NCI-H146 (cell line): ENCODE results near the gene NUMA1.

Experiments used
- DNase-seq: peaks from one replicate; lab custom pipeline; 2025; lab: John Stamatoyannopoulos, UW

Gene NUMA1

DNA sequence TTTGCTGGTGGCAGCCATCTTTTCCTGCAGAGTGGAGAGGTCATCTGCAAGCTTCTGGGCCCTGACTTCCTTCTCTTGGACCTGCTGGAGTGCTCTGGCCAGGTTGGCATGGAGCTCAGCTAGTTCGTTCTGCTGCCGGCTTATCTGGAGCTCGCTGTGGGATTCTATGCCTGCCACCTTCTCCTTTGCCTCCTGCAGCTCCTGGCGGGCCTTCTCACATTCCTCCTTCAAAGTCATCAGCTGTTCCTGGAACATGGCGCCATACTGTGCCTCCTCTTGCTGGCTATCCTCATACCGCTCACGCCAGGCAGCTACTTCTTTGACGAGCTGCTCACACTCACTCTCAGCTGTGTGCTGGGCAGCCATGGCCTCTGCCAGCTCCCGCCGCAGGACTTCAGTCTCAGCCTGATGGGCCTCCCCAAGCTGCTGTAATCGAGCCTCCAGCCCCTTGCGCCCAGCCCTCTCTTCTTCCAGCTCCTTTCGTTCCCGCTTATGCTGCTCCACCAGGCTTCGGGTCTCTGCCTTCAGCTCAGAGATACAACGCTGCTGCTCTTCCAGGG is 65.5 kb downstream of the NUMA1 start:
- DNase-seq: no peak

DNA sequence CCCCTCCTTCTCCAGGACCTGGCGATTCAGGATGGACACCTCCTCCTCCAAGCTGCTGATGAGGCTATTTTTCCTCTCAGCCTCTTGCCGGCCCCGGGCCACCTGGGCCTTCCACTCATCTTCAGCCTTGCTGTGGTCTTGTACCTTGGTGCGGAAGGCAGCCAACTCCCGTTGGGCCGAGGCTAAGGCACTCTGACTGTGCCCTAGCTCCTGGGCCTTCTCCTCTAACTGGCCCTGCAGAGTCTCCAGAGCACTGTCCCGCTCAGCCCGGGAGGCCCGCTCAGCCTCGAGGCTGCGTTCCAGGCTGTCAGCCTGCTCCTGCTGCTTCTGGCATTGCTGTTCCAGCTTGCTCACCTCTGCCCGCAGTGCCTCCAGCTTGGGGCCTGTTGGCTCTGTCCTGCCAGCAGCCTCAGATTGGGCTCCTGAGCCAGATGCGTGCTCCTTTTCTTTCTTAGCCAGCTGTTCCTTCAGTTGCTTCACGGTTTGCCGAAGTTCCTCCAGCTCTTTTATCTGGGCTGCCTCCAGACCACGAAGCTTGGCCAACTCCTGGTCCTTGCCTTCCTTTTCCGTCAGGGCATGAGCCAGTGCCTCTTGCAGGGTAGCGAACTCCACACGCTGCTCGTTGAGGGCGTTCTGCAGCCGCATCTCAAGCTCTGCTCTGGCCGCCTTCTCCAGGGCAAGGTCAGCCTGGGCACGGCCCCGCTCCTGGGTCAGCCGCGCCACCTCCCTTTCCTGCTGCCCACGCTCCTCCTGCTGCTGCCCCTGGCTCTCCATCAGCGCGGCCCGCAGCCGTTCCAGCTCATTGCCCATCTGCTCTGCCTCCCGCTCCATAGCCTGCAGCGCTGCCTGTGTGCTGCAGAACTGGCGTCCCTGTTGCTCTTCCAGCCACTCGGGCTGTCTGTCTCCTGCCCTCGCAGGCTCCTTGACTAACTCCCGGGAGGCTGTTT is 66.3 kb downstream of the NUMA1 start:
- DNase-seq: no peak

DNA sequence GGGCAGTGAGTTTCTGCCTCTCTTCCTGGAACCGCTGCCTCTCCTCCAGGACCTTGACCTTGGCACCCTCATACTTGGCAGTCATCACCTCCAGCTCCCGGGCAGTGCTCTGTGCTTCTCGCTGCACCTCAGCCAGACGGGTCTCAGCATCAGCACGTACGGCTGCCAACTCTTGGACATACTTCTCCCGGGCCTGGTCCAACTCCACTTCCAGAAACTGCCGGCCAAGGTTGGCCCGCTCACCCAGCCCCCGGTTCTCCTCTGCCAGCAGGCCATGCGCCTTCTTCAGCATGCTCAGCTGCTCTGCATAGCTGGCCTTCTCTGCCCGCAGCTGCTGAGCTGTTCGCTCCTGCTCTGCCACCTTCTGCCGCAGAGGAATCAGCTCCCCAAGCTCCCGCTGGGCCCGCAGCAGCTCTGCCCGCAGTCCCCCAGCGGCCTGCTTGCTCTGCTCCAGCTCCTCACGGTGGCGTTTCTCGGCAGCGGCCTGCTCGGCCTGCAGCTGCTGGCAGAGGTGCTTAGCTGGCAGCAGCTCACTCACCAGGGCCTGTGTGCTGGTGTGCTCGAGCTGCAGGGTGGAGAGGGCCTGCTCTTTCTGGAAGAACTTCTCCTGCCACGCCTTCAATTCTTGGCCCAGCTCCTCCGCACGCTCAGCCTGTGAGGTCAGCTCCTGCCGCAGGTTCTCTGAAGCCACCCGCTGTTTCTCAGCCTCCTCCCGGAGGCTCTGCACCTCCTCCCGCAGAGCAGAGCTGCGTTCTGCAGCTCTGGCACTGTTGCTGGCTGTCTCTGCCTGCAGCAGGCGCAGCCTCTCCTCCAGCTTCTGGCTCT is 67.2 kb downstream of the NUMA1 start:
- no peak for DNase-seq

DNA sequence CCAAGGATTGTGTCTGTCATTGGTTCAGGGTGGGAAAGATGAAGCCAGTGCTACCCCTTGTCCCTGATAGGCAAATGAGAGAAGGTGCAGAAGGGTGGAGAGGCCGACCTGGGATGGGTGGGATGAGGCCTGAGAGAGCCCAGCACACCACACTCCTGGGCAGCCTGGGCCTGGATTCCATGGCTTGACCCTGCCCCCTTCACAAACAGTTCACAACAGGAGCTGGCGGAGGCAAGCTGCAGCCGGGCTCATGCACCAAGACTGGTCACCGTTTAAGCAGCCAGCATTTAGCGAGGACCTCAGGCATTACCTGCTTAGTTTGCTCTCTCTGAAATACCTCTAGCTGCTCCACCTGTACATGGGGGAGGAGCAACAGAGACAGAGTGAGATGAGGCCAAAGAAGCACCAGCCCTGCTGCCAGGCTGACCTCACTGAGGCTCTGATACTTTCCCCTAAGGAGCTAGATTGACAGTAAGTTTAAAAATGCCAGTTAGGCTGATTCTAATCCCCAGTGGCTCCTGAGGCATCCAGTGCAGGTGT is 68.2 kb downstream of the NUMA1 start:
- no peak for DNase-seq

DNA sequence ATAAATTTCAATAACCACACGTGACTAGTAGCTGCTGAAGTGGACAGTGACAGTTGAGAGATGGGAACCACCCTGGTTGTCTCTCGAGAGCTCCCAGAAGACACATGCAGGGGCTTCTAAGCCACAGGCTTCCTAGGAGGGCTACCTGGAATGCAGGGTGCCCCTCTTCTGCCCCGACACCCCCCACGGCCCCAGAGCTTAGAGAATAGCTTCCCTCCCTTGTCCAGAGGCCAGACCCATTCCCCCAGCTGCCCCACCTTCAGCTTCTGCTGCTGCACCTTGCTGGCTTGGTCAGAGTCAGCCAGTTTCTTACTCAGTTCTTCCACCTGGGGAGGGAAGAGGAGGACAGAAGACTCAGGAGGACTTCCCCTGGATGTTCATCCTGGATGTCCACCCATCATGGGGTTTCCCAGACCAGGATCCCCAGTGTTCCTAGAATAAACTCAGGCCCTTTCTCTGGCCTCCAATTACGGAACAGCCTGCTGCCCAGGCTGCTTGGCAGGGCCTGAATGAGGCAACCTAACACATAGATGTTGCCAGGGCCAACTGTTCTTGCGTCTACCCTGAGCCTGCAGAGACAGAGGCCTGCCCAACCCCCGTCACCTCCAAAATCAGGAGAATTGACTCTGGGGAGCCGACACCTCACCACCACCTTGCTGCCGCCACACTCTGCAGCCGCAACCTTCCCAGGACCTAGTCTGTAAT is 69.7 kb downstream of the NUMA1 start:
- DNase-seq: no peak

DNA sequence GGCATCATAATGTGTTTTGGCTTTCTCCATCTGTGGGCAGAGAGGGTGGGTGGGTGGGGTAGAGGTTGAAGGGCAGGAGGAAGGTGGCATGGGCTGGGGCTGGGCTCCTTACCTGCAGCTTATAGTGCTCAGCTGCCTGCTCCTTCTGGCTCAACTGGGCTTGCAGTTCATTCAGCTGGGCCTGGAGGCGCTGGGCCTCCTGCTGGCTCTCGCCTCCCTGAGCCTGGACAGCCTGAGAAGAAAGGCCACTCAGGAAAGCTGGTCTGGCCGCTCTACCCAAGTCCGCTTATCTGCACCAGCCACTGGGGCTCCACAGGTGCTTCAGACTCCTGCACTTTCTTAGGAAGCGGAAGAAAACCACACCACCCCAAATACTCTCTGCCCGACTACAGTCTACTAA is 71.2 kb downstream of the NUMA1 start:
- DNase-seq: no peak

DNA sequence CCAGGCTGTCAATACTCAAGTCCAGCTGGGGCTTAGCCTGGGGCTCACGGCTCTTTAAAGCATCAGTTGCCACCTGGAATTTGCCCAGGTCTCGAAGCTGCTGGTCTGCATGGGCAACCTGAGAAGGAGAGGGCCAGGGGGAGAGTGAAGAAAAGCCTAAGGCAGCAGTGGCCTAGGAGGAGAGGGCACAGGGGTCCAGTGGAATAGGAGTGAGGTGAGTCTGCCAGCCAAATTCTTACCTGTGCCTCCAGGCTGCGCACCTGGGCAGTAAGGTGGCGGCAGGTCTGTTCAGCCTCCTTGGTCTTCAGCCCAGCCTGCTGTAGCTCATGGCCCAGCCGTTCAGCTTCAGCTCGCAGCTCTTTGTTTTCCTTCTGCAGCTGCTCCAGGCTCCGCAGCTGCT is 71.6 kb downstream of the NUMA1 start:
- no peak for DNase-seq

DNA sequence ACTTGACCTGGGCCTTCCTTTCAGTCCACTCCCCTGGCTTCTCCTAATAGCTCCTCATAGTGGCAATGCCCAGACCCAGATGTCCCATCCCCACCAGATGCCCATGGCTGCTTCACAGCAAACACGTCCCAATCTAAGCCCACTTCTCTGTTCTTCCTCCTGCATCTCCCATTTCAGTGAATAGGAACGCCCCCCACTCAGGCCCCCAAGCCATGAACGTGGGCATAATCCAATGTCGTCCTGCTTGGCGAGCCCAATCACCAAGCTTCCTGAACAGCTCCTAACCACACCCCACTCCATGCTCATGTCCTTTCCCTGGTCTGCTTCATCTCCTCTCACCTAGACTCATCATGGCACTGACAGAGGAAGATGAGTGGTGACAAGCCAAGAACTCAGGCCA is 72.8 kb downstream of the NUMA1 start:
- DNase-seq: no peak

DNA sequence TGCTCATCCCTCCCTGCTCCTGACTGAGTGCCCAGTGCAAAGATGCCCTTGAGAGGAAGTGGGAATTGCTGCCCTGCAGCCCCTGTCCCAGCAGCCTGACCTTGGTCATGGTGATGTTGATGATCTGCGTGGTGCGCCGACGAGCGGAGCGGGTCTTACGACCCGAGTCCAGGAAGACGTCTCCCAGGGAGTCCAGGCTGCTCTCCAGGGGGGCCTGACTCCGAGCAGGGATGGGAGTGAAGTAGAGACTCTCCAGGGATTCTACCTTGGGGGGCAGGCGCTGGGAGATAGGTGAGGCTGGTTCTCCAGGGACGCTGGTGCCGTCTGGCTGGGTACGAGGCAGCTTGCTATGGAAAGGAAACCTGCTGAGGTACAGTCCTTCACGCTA is 73.3 kb downstream of the NUMA1 start:
- no peak for DNase-seq

DNA sequence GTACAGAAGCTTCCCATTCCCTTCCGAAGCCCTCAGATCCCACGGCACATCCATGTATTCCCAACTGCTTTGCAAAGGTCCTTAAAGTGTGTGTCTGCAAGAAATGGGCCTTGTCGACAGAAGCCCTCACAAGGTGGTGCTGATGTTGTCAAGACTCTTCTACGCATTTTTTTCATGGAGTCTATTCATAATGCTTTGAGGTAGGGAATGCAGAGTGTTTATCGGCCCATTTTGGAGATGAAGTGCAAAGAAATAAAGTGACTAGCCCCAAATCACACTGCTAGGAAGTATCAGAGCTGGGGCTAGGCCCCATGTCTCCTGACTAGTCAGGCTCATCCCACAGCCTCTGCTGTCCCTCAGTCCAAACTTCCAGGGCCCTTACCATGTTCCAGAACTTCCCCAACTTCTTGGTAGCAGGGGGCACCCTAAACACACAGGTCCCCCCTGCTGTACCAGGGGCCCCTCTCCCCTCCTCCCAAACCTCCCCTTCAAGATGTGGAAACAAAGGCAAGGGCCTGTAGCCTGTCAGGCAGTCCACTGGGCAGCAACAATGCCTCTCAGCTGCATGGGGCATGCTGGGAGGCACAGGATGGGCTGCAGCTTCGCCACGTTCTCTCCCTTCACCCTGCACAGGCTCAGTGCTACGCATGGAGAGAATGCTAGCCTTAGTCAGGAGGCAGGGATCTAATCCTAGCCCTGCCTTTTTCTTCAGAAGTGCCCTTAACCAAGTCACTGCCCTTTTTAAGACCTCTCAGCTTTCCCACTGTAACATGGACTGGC is 73.8 kb downstream of the NUMA1 start:
- no peak for DNase-seq

DNA sequence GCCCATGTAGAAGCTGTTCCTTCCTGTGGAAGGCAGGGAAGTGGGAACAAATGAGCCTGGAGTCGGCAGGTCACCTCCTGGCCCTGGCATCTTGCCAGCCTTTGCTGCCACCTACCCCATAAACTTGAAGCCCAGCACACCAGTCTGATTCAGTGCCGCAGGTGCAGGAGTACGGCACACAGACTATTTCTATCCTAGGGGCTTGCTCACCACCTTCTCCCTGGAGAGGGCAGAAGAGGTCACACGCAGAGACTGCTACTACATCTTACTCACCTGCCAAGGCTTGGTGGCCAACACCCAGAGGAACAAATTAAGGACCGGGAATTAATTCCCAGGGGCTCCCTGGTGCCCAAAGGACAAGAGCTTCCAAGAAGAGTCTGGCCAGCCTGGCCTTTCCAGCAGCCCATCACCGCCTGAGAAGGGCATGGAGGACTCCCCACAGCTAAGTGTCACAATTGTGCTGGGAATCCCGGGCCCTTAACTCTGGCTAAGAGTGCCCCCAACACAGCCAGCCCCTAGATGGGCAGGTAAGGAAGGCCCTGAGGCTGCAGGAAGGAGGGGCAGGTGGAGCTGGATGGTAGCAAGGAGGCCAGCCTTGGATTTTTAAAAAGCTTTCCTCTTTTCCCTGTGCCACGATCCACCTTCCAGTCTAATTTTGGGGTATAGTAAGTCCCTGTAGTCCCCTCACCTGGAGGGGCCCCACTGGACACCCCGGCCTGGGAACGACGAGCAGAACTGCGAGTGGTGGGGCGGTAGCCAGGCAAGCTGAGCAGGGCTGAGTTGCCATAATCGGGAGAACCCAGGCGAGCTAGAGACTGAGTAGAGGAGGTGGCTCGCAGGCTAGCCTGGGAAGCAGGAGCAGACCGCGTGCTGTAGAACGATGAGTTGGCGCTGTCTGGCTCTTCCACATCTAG is 74.7 kb downstream of the NUMA1 start:
- DNase-seq: no peak

DNA sequence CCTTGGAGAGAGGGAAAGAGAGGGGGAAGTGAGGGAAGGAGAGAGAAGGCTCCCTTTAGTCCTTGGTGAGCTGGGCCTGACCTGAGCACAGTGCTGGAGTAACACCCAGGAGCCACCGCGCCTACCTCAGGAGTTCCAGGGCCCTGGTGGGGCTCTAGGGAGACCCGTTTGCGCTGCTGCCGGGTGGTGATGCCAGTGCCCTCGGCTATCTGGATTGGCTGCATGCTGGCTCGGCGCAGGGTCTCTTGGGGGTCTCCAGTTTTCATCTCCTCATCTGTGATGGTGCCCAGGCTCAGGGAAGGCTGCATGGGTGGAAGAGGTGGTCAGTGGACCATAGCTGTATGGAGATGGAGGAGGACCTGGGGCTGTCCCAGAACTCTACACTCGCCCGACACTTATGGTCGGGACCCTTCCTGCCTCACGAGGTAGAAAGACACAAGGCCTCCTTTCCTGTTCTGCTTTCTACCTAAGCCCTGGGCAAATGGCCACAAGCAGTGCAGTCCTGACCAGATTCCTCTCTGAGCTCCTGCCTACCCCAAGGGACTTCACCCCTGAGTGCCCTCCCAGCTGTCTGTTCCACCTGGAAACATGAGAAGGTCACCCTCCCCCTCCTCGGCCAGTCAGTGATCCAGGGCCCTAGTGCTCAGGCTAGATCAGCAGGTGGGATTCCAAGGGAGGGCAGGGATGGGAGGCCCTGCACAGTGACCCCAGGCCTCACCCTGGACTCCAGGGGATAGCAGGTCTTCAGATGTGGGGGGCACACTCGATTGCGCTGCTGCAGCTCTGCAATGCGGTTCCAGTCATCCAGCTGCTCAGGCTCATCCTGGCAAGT is 75.6 kb downstream of the NUMA1 start:
- no peak for DNase-seq

DNA sequence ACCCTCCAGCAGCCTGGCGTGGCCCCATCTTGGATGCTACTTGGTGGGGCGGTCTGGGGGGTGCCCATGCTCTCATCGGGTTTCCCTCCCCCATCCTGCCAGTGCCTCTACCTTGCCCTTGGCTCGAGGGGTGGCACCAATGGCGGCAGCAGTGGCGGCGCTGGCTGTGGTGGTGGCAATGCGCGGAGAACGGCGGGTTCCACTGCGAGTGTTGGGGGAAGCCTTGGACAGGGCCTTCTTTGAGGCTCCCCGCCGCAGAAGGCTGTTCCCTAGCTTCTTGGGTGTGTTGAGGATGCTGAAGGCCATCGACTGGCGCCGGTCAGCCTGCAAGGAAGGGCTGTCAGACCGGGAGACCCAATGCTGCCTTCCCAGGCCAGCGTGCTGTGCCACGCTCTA is 76.6 kb downstream of the NUMA1 start:
- DNase-seq: no peak

DNA sequence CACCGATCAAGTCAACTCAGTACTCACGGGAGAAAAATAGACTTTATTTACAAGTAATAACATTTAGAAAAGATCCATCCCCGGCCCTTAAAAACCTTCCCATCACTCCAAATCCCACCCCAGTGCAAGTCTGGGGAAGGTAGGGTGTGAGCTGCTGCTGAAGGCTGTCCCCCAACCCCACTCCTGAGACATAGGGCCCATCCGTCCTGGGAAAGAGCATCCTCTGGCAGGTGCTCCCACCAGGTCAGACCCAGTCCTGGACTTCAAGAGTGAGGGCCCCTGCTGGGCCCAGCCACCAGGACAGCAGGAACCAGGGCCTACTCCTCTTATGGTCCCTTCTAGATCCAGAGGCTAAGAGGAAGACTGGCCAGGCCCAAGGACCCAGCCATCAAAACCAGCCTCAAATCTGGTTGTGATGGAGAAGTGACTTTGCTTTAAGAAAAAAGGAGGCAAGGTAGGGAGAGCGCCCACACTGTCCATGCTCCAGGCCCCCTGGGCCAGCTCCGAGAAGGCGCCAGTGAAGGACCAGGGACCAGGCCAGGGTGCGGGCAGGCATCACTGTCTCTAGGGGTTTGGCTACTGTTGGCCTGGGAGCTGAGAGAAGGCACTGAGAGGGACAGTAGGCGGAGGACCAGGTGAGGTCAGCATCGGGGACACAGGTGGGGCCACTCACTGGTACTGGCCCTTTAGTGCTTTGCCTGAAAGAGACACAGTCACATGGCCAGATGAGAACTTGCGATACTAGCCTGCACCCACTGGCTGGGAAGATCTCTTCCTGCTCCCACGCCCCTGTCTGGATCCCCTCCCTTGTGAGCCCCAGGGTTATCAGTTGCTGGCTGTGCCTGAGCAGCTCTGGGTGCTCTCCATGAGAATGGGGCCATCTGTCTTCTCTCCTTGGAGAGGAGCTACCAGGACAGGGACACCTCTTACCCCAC is 77.2 kb downstream of the NUMA1 start:
- no peak for DNase-seq

DNA sequence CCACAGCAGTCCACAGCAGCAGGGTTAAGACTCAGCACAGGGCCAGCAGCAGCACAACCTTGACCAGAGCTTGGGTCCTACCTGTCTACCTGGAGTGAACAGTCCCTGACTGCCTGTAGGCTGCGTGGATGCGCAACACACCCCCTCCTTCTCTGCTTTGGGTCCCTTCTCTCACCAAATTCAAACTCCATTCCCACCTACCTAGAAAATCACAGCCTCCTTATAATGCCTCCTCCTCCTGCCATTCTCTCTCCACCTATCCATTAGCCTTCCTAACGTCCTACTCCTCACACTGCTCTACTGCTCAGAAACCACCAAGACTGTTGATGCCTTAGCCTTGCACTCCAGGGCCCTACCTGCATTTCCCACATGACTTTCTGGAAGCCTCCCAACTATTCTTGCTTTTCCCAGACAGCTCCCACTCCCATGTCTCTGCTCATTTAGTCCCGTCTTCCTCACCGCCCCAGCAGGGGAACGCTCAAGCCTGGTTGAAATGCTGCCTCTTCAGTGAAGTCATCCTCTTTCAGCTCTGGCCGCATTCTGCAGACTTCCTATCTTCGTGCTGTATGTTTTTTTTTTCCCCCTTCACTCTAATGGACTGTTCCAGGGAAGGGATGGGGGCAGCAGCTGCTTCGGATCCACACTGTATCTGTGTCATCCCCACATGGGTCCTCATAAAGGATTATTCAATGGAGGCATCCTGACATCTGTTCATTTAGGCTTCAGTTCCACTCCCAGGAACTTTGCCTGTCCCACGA is 78.3 kb downstream of the NUMA1 start:
- DNase-seq: no peak

DNA sequence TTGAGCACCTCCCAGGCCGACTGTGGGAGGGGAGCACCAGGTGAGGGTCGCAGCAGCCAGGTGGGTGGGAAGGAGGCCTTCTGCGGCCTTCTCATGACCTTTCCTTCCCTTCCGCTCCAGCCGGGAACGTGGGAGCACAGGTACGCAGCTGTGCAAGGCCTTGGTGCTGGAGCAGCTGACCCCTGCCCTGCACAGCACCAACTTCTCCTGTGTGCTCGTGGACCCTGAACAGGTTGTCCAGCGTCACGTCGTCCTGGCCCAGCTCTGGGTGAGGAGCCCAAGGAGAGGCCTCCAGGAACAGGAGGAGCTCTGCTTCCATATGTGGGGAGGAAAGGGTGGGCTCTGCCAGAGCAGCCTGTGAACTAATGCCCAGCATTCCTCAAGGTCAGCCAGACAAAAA is 79.1 kb downstream of the NUMA1 start:
- DNase-seq: no peak

DNA sequence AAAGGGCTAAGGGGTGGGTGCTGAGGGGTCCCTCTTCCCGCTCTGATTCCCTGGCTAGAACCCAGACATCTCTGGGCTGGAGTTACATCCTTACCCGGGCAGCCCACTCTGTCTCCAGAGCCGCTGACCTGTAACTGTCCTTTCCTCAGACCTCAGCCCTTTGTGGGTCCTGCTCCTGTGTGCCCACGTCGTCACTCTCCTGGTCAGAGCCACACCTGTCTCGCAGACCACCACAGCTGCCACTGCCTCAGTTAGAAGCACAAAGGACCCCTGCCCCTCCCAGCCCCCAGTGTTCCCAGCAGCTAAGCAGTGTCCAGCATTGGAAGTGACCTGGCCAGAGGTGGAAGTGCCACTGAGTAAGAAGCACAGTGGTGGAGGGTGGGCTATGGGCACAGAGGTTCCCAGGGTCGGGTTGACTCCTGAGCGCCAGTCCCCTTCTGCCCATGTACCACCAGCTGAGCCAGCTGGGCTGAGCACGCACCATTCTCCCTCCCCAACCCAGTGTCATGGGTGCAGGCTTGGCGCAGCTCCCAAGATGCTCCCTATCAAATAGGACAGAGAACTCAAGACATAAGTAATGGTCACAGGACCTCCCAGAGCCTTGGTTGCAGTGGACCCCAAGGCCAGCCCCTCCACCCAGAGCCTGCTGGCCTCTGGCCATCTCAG is 80.0 kb downstream of the NUMA1 start:
- DNase-seq: no peak
